ENCODE measurements around the gene MGLL. TPM values are rescaled to one million over a fixed set of nuclear protein-coding genes. Genes with fewer than 3 reads are reported as not detected.

Gene MGLL
- total and polyA plus RNA-seq, 9 of the 15 experiments (the other 6 are each of a cell fraction or from before 2014, with no cell fraction given), result 0.12 to 0.32 (median 0.18) TPM; not detected in 6

GRCh38 chr3:127652246-127652995 lies 169.9 kb downstream of the MGLL start (continued):
- TF ChIP-seq REST (IDR thresholded peaks at IDR 0.05; ENCODE audit: borderline replicate concordance) (peak; percentile 60; the same call in 1 of the 2 replicates), REST (CRISPR knock-in tag; IDR thresholded peaks at IDR 0.05; ENCODE audit: low read depth) (no peak), RBM15 (IDR thresholded peaks at IDR 0.05; ENCODE audit: insufficient read depth, low read length) (no peak), DEAF1 (CRISPR knock-in tag; IDR thresholded peaks at IDR 0.05) (0 out of 2 replicates have a peak, but pooled peaks have one; percentile 24), CTCF (IDR thresholded peaks at IDR 0.05 in 2 of 3, conservative IDR thresholded peaks at IDR 0.05 in 1 of 3; ENCODE audit: insufficient read depth in 2 of 3, low read depth in 1 of 3, low read length in 3 of 3) (peak; percentile 67 to 74 (median 67))
